ENCODE data around the gene URB1.
A peak's percentile ranks its signal among the peaks of the same experiment; 100 is the strongest.
"Not testable (repeated sequence)": the region's sequence is repeated elsewhere in the genome, so short reads cannot be mapped to it uniquely, and the experiment has no call there.

URB1 gene

GRCh38 chr21:32372755-32373154 lies 20.1 kb downstream of the URB1 start:
- no peak for DNase-seq

- peak; percentile 24 for DNase-seq
These were observed 20.9 kb downstream of the URB1 start for GRCh38 chr21:32371913-32372314.

GRCh38 chr21:32370998-32371766 lies 21.6 kb downstream of the URB1 start:
- DNase-seq: no peak

- not testable (repeated sequence) for DNase-seq
These were observed 23.9 kb downstream of the URB1 start for GRCh38 chr21:32368961-32369360.

GRCh38 chr21:32368386-32368785 lies 24.4 kb downstream of the URB1 start:
- no peak for DNase-seq

GRCh38 chr21:32367158-32367557 lies 25.7 kb downstream of the URB1 start:
- no peak for DNase-seq

- DNase-seq: no peak
These were observed 26.6 kb downstream of the URB1 start for GRCh38 chr21:32366191-32366590.

- DNase-seq: no peak
These were observed 28.0 kb downstream of the URB1 start for GRCh38 chr21:32364796-32365195.

- no peak for DNase-seq
These were observed 28.4 kb downstream of the URB1 start for GRCh38 chr21:32364387-32364786.

GRCh38 chr21:32360401-32360975 lies 32.3 kb downstream of the URB1 start:
- no peak for DNase-seq

- no peak for DNase-seq
These were observed 33.0 kb downstream of the URB1 start for GRCh38 chr21:32359719-32360260.

- no peak for DNase-seq
These were observed 35.9 kb downstream of the URB1 start for GRCh38 chr21:32356874-32357395.

- no peak for DNase-seq
These were observed 39.7 kb downstream of the URB1 start for GRCh38 chr21:32353002-32353711.

GRCh38 chr21:32352526-32352925 lies 40.3 kb downstream of the URB1 start:
- no peak for DNase-seq

GRCh38 chr21:32351428-32351827 lies 41.4 kb downstream of the URB1 start:
- DNase-seq: no peak

- no peak for DNase-seq
These were observed 41.8 kb downstream of the URB1 start for GRCh38 chr21:32350981-32351380.

- no peak for DNase-seq
These were observed 42.4 kb downstream of the URB1 start for GRCh38 chr21:32350211-32350980.

- DNase-seq: no peak
These were observed 43.4 kb downstream of the URB1 start for GRCh38 chr21:32349333-32349944.

- DNase-seq: no peak
These were observed 44.0 kb downstream of the URB1 start for GRCh38 chr21:32348604-32349332.

GRCh38 chr21:32347977-32348376 lies 44.8 kb downstream of the URB1 start:
- no peak for DNase-seq

- no peak for DNase-seq
These were observed 45.5 kb downstream of the URB1 start for GRCh38 chr21:32347351-32347750.

- no peak for DNase-seq
These were observed 45.9 kb downstream of the URB1 start for GRCh38 chr21:32346951-32347350.
